Breast epithelium (tissue), 4 donors: ENCODE results near the gene EPB41L2. TPM values are rescaled to one million over a fixed set of nuclear protein-coding genes. Genes with fewer than 3 reads are reported as not detected.

Experiments
- DNase-seq, 2 donors: peaks; one replicate each; pipeline ENCODE4 v3.0.0-alpha.2; 2019; ENCODE audit warnings: low spot score in 2 of 2
- H3K27ac ChIP-seq, 2 donors: fragments of 200-600 bp; sonication (generic) in 1 of 2; one replicate each; pipeline ENCODE4 v1.5.1; 2016 to 2019; ENCODE audit warnings: mild to moderate bottlenecking in 1 of 2
- H3K27me3 ChIP-seq, 2 donors: fragments of 200-600 bp; sonication (generic) in 1 of 2; one replicate each; pipeline versions ENCODE4 v1.5.1 to v1.6.0; 2017 to 2019; ENCODE audit warnings: control low read depth in 1 of 2, mild to moderate bottlenecking in 1 of 2
- H3K36me3 ChIP-seq: fragments of 200-600 bp; one replicate; pipeline ENCODE4 v1.5.1; 2019
- H3K4me1 ChIP-seq, 2 donors: fragments of 200-600 bp; sonication (generic); one replicate each; pipeline ENCODE4 v1.5.1; 2016 to 2019; ENCODE audit warnings: control low read depth in 1 of 2
- H3K4me3 ChIP-seq, 3 donors: fragments of 200-600 bp; sonication (generic); 1 replicate in 2 of 3; 2 replicates in 1 of 3; pipeline ENCODE4 v1.5.1; 2016 to 2019; ENCODE audit warnings: mild to moderate bottlenecking in 3 of 3, moderate library complexity in 2 of 3
- H3K9me3 ChIP-seq, 2 donors: fragments of 200-600 bp; sonication (generic) in 1 of 2; one replicate each; pipeline ENCODE4 v1.5.1; 2016 to 2019; ENCODE audit warnings: control low read depth in 1 of 2
- CTCF ChIP-seq, 3 donors: fragments of 450-650 bp; IDR thresholded peaks; one replicate each; pipeline ENCODE4 v1.5.1; 2016 to 2017; ENCODE audit warnings: antibody characterized with exemption in 3 of 3, mild to moderate bottlenecking in 3 of 3, moderate library complexity in 3 of 3
- POLR2A ChIP-seq: fragments of 450-650 bp; IDR thresholded peaks from one replicate; pipeline ENCODE4 v1.6.1; 2016; ENCODE audit warnings: antibody characterized with exemption, mild to moderate bottlenecking, moderate library complexity
- POLR2AphosphoS5 ChIP-seq, 3 donors: sonication (generic); formaldehyde crosslinking; IDR thresholded peaks; one replicate each; pipeline ENCODE4 v1.6.1; 2017; ENCODE audit warnings: antibody characterized with exemption in 3 of 3
- intact Hi-C: fragments of 100-400 bp; cut with DNase I; formaldehyde crosslinking; loops from one replicate; pipeline ENCODE4 v1.15.1; 2023; ENCODE audit warnings: low total_unique reads
- total RNA-seq, 3 donors: library from RNA; depleted of rRNA; stranded (reverse); fragments of >200 nt; gene quantifications; one replicate each; pipeline ENCODE4 v1.1.0, GENCODE V29; 2016

EPB41L2 gene
- total RNA-seq, 3 donors from 2014 or later, result 72.7 to 110 (median 101) TPM

- Histone ChIP-seq H3K9me3 (no peaks in the 10 kb centered on the region), H3K36me3 (no peaks in the 10 kb centered on the region), H3K4me1 (no peaks in the 10 kb centered on the region), H3K27ac (peak overlapping the region in 1 of 2 donors; percentile 20), H3K27me3 (no peaks in the 10 kb centered on the region), H3K4me3 (no peak overlapping the region)
- intact Hi-C loops, result no loop called here
- no peak for TF ChIP-seq POLR2AphosphoS5 (IDR thresholded peaks at IDR 0.05)
- no peak for DNase-seq
Measured at GRCh38 chr6:130929036-130929678, 133.9 kb downstream of the EPB41L2 start.

- Histone ChIP-seq H3K4me3 (no peak overlapping the region), H3K4me1 (no peaks in the 10 kb centered on the region), H3K9me3 (no peaks in the 10 kb centered on the region), H3K36me3 (no peaks in the 10 kb centered on the region), H3K27ac (peak overlapping the region in 1 of 2 donors; percentile 20), H3K27me3 (no peaks in the 10 kb centered on the region)
- TF ChIP-seq POLR2AphosphoS5 (IDR thresholded peaks at IDR 0.05), result no peak
- DNase-seq, result no peak
- intact Hi-C loops, result no loop called here
Measured at GRCh38 chr6:130928158-130928912, 134.7 kb downstream of the EPB41L2 start.

GRCh38 chr6:130927305-130927704 is 135.7 kb downstream of the EPB41L2 start:
- Histone ChIP-seq H3K4me3 (no peak overlapping the region), H3K9me3 (no peaks in the 10 kb centered on the region), H3K4me1 (no peaks in the 10 kb centered on the region), H3K36me3 (no peaks in the 10 kb centered on the region), H3K27ac (no peak overlapping the region), H3K27me3 (no peaks in the 10 kb centered on the region)
- DNase-seq, result no peak
- no peak for TF ChIP-seq CTCF (IDR thresholded peaks at IDR 0.05)
- TF ChIP-seq POLR2AphosphoS5 (IDR thresholded peaks at IDR 0.05), result no peak
- TF ChIP-seq POLR2A, result no peak
- intact Hi-C loops, result no loop called here

GRCh38 chr6:130923350-130923749 is 139.7 kb downstream of the EPB41L2 start:
- no peak overlapping the region for H3K4me3 ChIP-seq
- H3K9me3 ChIP-seq, result no peaks in the 10 kb centered on the region
- no peak for DNase-seq
- TF ChIP-seq POLR2A (no peak), POLR2AphosphoS5 (IDR thresholded peaks at IDR 0.05) (no peak), CTCF (IDR thresholded peaks at IDR 0.05) (no peak)
- no peaks in the 10 kb centered on the region for H3K4me1 ChIP-seq
- intact Hi-C loops, result no loop called here
- H3K27ac ChIP-seq, result no peak overlapping the region
- H3K36me3 ChIP-seq, result no peaks in the 10 kb centered on the region
- H3K27me3 ChIP-seq, result no peaks in the 10 kb centered on the region

- no peak for TF ChIP-seq POLR2AphosphoS5 (IDR thresholded peaks at IDR 0.05)
- no peak for TF ChIP-seq CTCF (IDR thresholded peaks at IDR 0.05)
- TF ChIP-seq POLR2A, result no peak
- no peak for DNase-seq
- H3K27me3 ChIP-seq, result no peaks in the 10 kb centered on the region
Measured at GRCh38 chr6:130922922-130923321, 140.1 kb downstream of the EPB41L2 start.

GRCh38 chr6:130920969-130921368 is 142.1 kb downstream of the EPB41L2 start:
- intact Hi-C loops, result no loop called here
- no peak for DNase-seq
- Histone ChIP-seq H3K27ac (no peak overlapping the region), H3K36me3 (no peaks in the 10 kb centered on the region), H3K4me1 (no peaks in the 10 kb centered on the region), H3K9me3 (no peaks in the 10 kb centered on the region), H3K27me3 (no peaks in the 10 kb centered on the region), H3K4me3 (no peak overlapping the region)
- TF ChIP-seq POLR2AphosphoS5 (IDR thresholded peaks at IDR 0.05) (no peak), CTCF (IDR thresholded peaks at IDR 0.05) (no peak), POLR2A (no peak)

More at GRCh38 chr6:130922922-130923321, 140.1 kb downstream of the EPB41L2 start:
- intact Hi-C loops, result no loop called here
- no peaks in the 10 kb centered on the region for H3K36me3 ChIP-seq
- no peak overlapping the region for H3K4me3 ChIP-seq
- H3K9me3 ChIP-seq, result no peaks in the 10 kb centered on the region
- H3K4me1 ChIP-seq, result no peaks in the 10 kb centered on the region
- H3K27ac ChIP-seq, result no peak overlapping the region
